Urinary bladder (tissue), 4 donors: Measurements from ENCODE around the gene BRI3. TPM values are rescaled to one million over a fixed set of nuclear protein-coding genes. Genes with fewer than 3 reads are reported as not detected.
"Not testable (repeated sequence)": the region's sequence is repeated elsewhere in the genome, so short reads cannot be mapped to it uniquely, and the experiment has no call there.

Experiments
- DNase-seq: peaks from one replicate; pipeline ENCODE4 v3.0.0-alpha.2; 2015; ENCODE audit errors: extremely low spot score
- H3K27ac ChIP-seq: one replicate; pipeline ENCODE4 v1.5.1; 2013; ENCODE audit warnings: low read depth, mild to moderate bottlenecking, moderate library complexity
- H3K36me3 ChIP-seq: one replicate; pipeline ENCODE4 v1.6.1; 2013; ENCODE audit warnings: mild to moderate bottlenecking, moderate library complexity; ENCODE audit not compliant: insufficient read depth
- H3K4me1 ChIP-seq: one replicate; pipeline ENCODE4 v1.6.1; 2013; ENCODE audit warnings: mild to moderate bottlenecking, moderate library complexity; ENCODE audit not compliant: insufficient read depth
- H3K4me3 ChIP-seq: one replicate; pipeline ENCODE4 v1.5.1; 2013; ENCODE audit warnings: low read depth, low read length
- WGBS: extraction: QIAGEN DNeasy Blood & Tissue Kit; methylation state at CpG from one replicate; pipeline ENCODE4 v1.1.7; 2013; 5-methylcytosine and 5-hydroxymethylcytosine counted together
- polyA plus RNA-seq: library from polyadenylated mRNA; stranded (reverse); fragments of 200-250 nt; gene quantifications from one replicate; pipeline ENCODE4 v1.2.3, GENCODE V29; 2013
- total RNA-seq: library from RNA; depleted of rRNA; stranded (reverse); fragments of >200 nt; gene quantifications from one replicate; pipeline ENCODE4 v1.2.3, GENCODE V29; 2014
- donor health status: healthy with polysubstance abuse.
- donor health status: healthy.

The BRI3 gene
- total and polyA plus RNA-seq, 2 donors = 20.8 to 188 TPM

DNA sequence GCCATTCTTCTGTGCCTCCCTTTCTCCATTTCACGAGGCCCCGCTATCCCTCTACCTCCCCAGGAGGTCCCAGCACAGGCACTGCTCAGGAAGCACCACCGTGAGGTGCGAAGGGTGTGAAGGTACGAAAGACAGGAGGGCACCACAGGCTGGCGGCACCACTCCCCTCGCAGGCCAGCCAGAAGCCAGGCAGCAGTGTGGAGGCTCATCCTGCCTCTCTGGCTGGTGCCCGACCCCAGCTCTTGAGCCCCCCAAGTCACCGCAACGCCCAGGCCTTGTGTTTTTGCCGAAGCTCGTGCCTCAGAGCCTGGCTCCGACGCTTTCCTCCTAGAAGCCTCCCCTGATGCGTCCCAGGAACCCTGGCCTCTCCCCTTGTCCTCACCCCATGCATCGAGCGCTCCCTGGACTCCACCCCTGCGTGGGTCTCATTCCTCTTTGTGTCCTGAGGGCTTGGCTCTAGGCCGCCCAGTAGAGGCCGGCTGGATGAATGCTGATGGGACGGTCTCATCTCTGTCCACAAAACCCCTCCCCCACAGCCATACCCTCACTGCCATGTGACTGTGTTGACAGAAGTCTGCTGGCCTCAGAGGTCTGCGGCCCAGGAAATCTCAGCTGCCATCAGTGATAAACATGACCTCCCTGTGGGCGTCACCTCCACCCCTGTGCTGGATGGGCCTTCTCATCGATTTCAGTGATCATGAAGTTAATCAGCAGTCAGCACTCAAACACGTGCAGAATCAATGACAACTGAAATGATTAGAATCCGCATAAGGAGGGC is 19.3 kb downstream of the BRI3 start:
- Histone ChIP-seq H3K27ac (no peak overlapping the region), H3K36me3 (no peaks in the 10 kb centered on the region), H3K4me3 (no peak overlapping the region), H3K4me1 (no peaks in the 10 kb centered on the region)
- no peak for DNase-seq
- WGBS = 85% methylated on average over 26 of the region's 26 CpGs

DNA sequence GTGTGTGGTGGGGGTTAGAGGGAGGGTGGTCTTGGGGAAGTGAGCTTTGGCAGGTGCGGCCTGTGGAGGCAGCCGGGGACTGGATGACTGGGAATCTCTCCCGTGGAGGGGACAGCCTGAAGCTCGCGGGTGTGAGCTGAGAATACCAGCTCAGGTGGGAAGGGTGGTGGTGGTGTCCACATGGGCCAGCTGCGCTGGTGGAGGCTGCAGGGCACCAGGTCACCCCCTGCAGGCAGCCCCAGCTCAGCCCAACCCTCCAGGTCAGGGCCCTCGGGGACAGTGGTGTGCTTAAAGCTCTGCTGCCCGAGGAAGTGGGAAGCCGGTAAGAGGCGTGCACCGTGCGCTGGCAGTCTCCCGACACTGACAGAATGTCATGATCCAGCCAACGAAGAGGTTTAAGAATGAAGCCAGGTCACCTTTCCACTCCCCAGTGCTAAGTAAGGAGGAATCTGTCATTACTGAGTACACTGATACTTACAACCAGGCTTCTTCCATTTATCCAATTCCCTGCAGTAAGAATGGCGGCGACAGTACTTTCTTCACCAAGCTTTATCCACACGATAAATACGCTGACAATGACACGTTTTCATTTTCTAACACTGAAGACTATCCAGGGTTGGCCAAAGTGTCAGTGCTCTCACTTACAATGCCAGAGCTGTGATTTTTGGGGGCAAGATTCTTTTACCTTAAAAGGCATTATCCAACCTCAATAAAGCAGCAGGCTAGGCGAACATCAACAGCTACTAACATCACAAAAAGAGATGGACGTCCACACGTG is 20.4 kb downstream of the BRI3 start:
- Histone ChIP-seq H3K36me3 (no peaks in the 10 kb centered on the region), H3K4me3 (no peak overlapping the region), H3K27ac (no peak overlapping the region), H3K4me1 (no peaks in the 10 kb centered on the region)
- DNase-seq = no peak
- whole genome bisulfite sequencing = 91% methylated on average over 22 of the region's 22 CpGs

DNA sequence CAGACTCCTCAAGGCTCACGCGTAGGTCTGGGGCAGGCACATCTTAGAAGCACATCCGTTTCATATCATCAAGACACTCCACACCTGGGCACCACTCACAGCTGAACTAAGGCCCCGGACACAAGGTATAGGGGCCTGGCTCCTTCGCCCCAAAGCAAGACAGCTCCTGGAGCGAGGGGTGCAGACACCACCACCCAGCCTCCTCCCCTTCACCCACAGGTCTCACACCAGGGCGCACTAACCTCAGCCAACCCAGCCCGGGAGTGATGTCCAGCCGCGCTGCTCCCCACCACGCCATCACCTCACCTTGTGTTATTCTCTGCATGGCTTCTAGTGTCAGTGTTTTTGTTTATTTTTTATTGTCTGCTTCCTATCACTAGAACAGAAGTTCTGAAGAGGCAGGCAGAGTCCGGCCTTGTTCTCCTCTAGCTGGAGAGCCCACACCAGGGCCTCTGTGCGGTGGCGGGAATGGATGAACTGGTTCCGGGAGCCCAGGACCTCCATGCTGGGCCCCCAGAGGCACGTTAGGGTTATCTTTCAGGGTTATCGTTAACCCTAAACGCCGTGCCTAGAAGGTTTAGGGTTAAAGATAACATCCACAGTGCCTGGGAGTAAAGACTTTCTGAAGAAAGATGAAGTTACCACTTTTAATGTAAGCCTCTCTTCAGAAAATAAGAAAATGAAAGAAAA is 21.8 kb downstream of the BRI3 start:
- H3K27ac ChIP-seq = no peak overlapping the region
- 81% methylated on average over 19 of the region's 19 CpGs for WGBS
- H3K4me1 ChIP-seq = no peaks in the 10 kb centered on the region
- no peak for DNase-seq
- H3K4me3 ChIP-seq = no peak overlapping the region
- H3K36me3 ChIP-seq = no peaks in the 10 kb centered on the region

DNA sequence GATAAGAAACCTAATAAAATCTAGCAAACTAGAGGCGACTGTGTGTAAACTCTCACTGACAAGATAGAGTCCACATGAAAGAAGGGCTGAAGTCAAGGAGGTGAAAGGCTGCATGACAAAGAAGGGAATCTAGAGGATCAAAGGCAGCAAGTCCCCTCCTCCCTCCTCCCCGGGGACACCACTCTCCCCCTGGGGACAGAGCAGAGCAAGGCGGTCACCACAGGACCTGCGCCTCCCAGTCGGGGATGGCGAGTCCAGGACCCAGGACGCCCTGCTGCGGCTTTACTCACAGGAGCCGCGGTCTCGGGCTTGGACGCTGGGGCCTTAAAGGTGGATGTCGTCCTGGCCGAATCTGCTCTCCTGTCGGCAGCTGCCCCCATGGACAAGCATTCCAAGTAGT is 22.4 kb downstream of the BRI3 start:
- no peak overlapping the region for H3K27ac ChIP-seq
- H3K4me1 ChIP-seq = no peaks in the 10 kb centered on the region
- WGBS = 44% methylated on average over 15 of the region's 15 CpGs
- DNase-seq = no peak
- no peak overlapping the region for H3K4me3 ChIP-seq
- no peaks in the 10 kb centered on the region for H3K36me3 ChIP-seq

DNA sequence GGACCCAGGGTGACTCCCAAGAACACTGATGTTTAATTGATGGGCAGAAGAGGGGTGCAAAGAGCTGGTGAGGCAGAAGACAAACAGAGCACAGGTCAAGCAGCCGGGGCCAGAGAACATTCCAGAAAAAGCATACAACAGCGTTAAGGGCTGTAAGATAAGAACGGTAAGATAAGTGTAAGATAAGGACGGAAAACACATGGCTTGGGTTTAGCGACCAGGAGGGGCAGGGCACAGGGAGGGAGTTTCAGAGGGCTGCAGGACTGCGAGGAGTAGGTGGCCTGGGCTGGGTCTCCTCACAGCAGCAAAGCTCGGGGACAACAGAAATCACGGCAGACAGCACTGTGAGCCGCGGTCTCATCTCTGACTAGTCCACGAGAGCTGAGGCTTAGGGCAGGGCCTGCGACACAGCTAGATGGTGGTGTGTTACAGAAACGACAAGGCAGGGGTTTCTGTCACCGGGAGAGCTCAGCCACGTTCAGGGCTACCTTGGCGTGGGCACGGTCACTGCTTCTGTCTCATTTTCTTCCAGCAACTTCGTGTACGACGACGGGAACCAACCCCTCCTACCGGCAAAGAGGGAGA is 24.6 kb downstream of the BRI3 start:
- DNase-seq = no peak
- Histone ChIP-seq H3K4me3 (no peak overlapping the region), H3K27ac (no peak overlapping the region), H3K36me3 (no peaks in the 10 kb centered on the region), H3K4me1 (no peaks in the 10 kb centered on the region)
- WGBS = 65% methylated on average over 22 of the region's 22 CpGs

DNA sequence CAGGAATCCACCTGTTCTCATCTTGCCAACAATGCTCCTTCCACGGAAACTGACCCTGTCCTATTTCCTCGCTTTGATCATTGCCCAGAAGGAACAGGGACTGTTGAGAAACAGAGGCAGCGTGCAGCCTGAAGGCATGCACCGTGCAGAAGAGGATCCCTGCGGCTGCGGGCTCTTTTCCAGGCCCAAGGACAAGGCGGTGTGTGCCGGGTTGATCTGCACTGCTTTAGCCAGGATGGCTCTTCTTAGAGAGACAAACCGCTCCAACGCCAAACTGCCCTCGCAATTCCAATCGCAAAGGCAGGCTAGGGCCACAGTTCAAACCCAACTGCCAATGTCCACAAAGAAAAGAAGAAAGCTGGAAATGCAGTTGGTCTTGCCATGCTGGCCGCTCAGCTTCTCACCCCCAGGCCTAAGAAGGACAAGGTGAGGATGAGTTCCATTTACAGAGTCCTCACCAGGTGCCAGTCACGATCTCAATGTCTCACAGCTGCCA is 26.5 kb downstream of the BRI3 start:
- no peaks in the 10 kb centered on the region for H3K4me1 ChIP-seq
- no peak for DNase-seq
- 95% methylated on average over 14 of the region's 14 CpGs for WGBS
- H3K4me3 ChIP-seq = no peak overlapping the region
- no peaks in the 10 kb centered on the region for H3K36me3 ChIP-seq
- no peak overlapping the region for H3K27ac ChIP-seq

DNA sequence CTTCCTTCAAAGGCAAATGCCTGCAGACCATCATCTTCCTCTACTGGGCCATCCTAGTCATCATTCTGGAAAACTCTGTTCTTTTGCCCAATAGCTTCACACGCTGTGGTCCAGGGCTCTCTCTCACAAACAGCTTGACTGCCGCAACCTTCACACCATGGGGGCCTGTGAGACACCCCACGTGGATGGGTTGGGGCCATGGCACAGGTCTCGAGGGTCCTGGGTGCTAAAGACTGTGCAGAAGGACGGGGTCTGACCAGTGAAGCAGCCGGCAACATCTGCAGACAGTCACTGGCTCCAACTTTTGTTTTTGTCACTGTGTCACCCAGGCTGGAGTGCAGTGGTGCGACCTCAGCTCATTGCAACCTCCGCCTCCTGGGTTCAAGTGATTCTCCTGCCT is 28.1 kb downstream of the BRI3 start:
- no peak for DNase-seq
- no peak overlapping the region for H3K4me3 ChIP-seq
- H3K36me3 ChIP-seq = no peaks in the 10 kb centered on the region
- no peak overlapping the region for H3K27ac ChIP-seq
- H3K4me1 ChIP-seq = no peaks in the 10 kb centered on the region
- 97% methylated on average over 8 of the region's 8 CpGs for WGBS

DNA sequence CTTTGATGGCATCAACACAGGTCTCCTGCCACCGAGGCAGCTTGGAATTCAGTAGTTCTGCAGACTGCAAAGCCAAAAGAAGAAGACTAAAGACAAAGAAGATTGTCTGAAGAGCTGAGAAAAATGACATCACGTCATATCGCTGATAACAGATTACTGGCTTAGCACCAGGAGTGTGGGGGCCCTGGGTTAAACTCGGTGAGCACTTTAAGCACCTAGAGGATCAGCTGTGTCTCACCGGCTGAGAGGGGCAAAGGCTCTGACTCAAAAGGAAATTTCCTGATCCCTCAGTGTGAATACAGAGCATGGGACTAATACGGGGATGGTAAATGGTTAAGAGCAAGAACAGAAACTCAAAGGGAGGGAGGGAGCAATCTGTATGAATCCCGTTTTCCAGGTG is 30.7 kb downstream of the BRI3 start:
- 62% methylated on average over 7 of the region's 7 CpGs for WGBS
- Histone ChIP-seq H3K36me3 (no peaks in the 10 kb centered on the region), H3K4me3 (no peak overlapping the region), H3K4me1 (no peaks in the 10 kb centered on the region), H3K27ac (no peak overlapping the region)
- no peak for DNase-seq

DNA sequence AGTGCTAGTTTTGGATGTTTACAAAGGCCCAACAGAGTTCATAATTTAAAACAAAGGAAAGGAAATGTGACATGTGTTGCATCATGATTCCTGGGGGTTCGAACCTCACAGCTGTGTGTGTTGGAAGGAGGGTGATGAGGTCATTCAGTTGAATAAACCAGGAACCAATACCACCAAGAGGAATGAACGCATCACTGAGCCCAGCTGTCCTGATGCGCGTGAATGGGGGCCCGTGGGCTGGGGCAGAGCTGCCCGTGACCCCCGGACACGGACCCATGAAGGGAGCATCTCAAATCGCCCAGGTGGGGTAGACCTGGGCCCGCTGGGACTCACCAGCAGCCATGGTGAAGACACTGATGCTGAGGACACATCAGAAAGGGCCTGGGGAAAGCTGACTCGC is 33.0 kb downstream of the BRI3 start:
- H3K4me3 ChIP-seq = no peak overlapping the region
- H3K27ac ChIP-seq = no peak overlapping the region
- no peaks in the 10 kb centered on the region for H3K36me3 ChIP-seq
- H3K4me1 ChIP-seq = no peaks in the 10 kb centered on the region
- DNase-seq = no peak
- 92% methylated on average over 11 of the region's 11 CpGs for WGBS

DNA sequence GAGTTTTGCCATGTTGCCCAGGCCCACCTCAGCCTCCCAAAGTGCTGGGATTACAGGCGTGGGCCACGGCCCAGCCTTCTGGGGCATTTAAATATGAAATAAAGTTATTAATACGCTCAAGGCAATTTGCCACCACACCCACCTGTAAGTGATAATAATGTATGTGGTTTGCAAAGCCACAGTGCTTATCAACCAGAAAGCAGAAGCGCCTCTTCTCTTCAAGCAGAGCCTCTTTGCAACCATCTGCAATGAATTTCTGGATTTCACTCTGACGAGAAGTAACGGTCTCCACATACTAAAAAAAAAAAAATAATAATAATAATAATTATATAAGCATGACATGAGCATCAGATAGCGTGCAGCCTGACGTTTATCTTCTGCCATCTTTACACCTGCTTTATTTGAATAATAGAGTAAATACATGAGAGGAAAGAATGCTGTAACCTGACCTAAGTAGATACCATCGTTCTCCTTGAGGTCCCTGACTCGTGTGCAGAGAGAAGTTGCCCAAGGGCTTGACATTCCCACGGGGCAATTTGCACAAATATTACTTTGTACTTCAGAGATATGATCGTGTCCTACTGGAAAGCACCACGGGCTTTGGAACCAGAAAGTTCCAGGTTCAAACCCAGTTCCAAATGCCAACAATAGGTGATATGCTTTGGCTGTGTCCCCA is 34.0 kb downstream of the BRI3 start:
- DNase-seq = no peak
- H3K36me3 ChIP-seq = no peaks in the 10 kb centered on the region
- no peaks in the 10 kb centered on the region for H3K4me1 ChIP-seq
- no peak overlapping the region for H3K27ac ChIP-seq
- H3K4me3 ChIP-seq = no peak overlapping the region
- 83% methylated on average over 13 of the region's 13 CpGs for WGBS

DNA sequence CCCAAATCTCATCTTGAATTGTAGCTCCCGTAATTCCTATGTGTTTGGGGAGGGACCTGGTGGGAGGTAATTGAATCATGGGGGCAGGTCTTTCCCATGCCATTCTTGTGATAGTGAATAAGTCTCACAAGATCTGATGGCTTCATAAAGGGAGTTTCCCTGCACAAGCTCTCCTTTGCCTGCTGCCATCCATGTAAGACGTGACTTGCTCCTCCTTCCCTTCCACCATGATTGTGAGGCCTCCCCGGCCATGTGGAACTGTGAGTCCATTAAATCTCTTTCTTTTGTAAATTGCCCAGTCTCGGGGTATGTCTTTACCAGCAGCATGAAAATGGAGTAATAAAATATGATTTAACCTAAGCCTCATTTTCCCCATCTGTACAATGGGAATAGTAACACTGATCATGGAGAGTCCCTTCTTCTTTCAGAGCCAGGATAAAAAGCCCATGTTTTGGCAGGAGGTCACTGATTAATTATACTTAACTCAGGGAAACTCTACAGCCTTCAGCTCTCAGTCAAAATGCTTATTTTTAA is 34.6 kb downstream of the BRI3 start:
- H3K36me3 ChIP-seq, H3K4me3 ChIP-seq, H3K27ac ChIP-seq, H3K4me1 ChIP-seq, DNase-seq: not testable (repeated sequence)
- 93% methylated on average over 4 of the region's 4 CpGs for WGBS

DNA sequence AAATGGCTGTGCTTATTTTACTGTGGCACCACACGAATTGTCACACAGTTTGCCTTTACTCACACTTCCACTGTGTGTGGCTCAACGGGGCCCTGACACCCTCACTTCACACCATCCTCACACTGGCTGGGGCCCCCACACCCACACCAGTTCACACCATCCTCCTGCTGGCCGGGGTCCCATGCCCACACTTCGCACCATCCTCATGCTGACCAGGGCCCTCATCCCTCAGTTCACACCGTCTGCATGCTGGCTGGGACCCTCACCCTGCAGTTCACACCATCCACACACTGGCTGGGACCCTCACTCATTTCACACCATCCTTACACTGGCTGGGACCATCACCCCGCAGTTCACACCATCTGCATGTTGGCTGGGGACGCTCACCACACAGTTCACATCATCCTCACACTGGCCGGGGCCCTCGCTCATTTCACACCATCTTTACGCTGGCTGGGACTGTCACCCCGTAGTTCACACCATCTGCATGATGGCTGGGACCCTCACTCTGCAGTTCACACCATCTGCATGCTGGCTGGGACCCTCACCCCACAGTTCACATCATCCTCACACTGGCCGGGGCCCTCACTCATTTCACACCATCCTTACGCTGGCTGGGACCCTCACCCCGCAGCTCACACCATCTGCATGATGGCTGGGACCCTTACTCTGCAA is 36.0 kb downstream of the BRI3 start:
- no peaks in the 10 kb centered on the region for H3K4me1 ChIP-seq
- H3K27ac ChIP-seq = no peak overlapping the region
- no peaks in the 10 kb centered on the region for H3K36me3 ChIP-seq
- H3K4me3 ChIP-seq = no peak overlapping the region
- no peak for DNase-seq
- 95% methylated on average over 14 of the region's 14 CpGs for WGBS
